ENCODE results near the gene FOXJ1.

The FOXJ1 gene

GRCh38 chr17:76140661-76141211 lies 309 bp downstream of the FOXJ1 start:
- DNase-seq (ENCODE audit: low spot score) = no peak

DNA sequence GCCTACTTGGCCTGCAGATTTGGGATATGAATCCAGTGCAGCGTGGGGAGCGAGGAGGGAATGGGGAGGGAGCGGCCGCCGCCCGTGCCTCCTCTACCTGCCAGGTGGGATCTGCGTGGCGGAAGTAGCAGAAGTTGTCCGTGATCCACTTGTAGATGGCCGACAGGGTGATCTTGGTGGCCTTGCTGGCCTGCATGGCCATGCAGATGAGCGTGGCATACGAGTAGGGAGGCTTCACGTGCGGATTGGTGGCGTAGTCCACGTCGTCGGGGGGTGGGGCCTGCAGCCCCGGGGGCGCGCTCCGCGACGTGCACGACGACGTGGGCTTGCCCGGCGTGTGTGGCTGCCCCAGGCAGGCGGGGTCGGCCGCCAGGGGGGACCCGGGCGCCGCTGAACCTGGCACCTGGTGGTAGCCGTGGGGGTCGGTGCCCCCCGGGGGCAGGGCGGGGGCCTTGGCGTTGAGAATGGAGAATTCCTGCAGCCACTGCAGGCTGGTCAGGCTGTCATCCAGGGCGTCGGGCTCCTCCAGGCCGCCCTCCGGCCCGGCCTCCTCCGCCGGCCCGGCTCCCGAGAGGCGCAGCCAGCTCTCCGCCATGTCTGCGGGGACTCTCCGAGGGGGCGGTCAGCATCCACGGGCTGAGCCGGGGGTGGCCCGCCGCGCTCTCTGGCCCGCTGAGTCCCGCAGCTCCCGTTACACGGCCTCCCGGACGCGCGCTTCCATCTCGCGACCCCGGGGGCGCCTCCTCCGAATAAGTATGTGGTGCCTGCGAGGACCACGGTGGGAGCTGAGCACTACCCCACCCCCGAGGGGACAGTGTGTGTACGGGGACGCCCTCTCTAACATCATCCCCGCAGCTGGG lies 1.0 kb downstream of the FOXJ1 start:
- DNase-seq (ENCODE audit: low spot score) = no peak

DNA sequence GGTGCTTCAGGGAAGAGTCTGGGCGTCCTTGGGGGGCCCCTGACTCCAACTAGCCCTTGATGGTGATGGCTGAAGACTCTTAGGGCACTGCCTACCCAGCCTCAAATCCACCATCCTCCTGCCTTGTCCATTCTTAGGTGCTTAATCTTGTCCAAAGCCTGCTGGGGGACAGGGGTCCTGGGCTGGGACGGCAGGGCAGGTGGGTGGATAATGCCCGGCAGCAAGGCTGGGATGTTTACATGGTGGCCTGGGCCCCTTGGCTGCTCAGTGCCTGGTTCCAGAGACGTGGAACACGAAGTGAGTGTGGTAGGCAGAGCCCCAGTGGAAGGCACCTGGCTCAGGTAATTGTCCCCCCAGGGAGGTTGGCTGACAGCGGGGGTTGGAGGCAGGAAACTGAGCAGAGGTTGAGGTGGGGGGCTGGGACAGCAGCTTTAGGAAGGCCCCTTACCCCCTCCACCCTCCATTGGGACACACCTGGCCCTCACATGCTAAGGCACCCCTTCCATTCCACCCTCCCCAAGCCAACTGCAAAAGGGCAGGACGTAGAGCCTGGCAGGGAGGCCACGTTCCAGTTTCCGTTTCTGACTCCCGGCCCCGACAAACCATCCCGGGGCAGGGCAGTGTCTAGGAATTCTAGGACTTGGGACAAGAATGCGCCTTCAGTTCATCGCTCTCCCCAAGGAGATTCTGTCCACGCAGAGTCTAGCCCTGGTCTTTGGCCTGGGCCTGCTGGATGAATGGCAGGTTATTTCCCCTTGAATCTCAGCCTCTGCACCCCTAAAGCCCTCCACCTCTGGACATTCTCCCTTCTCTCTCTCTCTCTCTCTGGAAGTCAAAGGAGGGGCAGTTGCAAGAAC lies 1.9 kb downstream of the FOXJ1 start:
- DNase-seq (ENCODE audit: low spot score) = no peak

GRCh38 chr17:76138234-76138895 lies 2.7 kb downstream of the FOXJ1 start:
- no peak for DNase-seq (ENCODE audit: low spot score)

DNA sequence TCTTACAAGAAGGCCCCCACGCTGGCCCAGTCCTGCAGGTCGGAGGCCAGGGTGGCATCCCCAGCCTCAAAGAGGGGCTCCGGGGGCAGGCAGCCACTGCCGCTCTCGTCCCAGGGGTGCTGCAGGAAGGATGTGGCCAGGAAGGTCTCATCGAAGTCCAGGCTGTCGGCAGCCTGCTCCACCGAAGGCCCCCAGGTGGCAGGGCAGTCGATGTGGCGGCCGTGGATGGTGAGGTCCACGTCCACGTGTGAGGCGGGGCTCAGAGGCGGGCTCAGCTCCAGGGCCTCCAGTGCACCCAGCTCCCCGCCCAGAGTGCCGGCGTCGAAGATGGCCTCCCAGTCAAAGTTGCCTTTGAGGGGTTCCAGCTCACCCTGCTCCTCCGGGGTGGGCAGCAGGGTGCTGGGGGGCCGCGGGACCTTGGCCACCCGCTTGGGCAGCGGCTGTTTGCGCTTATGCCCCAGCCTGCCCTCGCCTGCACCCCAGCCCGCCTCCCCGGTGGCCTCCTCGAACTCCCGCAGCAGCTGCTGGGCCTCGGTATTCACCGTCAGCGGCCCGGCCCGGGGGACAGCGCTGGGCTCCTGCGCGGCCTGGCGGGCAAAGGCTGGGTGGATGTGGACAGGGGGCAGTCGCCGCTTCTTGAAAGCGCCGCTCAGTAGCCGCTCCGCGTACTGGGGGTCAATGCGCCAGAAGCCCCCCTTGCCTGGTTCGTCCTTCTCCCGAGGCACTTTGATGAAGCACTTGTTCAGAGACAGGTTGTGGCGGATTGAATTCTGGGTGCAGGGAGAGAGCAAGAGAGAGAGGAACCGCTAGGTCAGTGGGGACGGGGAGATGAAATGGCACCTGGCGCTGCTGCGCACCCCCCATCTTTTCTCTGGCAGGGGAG lies 3.5 kb downstream of the FOXJ1 start:
- DNase-seq (ENCODE audit: low spot score) = no peak

DNA sequence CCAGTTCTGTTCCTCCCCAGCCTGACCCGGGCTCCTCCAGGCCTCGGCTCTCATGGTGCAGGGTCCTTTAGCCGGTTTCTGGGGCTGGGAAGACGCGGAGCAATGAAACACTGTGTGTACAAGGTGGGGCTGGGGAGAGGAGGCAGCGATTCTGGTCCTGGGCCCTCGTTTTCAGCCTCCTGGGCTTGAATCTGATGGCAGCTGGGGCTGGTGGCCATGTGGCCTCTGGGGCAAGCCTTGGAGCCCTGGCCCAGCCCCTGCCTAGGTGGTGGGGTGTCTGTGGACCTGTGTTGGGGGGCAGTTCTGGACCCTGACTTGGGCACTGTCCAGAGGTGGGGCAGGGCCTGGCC lies 4.1 kb downstream of the FOXJ1 start:
- no peak for DNase-seq (ENCODE audit: low spot score)

GRCh38 chr17:76136276-76137000 lies 4.6 kb downstream of the FOXJ1 start:
- DNase-seq (ENCODE audit: low spot score) = no peak

DNA sequence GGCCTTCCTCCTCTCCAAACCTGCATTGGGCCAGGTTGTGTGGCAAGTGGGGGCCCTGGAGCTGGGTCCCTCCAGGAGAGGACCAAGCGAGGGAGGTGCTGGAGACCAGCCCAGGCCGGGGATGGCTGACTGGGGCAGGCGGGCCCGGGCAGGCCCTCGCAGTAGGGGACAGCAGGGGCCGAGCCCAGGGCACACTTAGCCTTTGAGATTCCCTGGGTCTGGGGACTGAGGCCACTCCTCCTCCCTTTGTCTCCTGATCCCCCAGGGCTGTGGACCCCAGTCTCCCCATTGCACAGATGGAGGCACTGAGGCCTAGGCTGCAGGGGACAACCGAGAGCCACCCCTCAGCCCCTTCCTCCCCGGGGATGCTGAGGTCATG lies 5.2 kb downstream of the FOXJ1 start:
- no peak for DNase-seq (ENCODE audit: low spot score)

GRCh38 chr17:76134911-76135809 lies 5.9 kb downstream of the FOXJ1 start:
- no peak for DNase-seq (ENCODE audit: low spot score)

- no peak for DNase-seq (ENCODE audit: low spot score)
Observed at GRCh38 chr17:76132574-76133338, 8.3 kb downstream of the FOXJ1 start.

DNA sequence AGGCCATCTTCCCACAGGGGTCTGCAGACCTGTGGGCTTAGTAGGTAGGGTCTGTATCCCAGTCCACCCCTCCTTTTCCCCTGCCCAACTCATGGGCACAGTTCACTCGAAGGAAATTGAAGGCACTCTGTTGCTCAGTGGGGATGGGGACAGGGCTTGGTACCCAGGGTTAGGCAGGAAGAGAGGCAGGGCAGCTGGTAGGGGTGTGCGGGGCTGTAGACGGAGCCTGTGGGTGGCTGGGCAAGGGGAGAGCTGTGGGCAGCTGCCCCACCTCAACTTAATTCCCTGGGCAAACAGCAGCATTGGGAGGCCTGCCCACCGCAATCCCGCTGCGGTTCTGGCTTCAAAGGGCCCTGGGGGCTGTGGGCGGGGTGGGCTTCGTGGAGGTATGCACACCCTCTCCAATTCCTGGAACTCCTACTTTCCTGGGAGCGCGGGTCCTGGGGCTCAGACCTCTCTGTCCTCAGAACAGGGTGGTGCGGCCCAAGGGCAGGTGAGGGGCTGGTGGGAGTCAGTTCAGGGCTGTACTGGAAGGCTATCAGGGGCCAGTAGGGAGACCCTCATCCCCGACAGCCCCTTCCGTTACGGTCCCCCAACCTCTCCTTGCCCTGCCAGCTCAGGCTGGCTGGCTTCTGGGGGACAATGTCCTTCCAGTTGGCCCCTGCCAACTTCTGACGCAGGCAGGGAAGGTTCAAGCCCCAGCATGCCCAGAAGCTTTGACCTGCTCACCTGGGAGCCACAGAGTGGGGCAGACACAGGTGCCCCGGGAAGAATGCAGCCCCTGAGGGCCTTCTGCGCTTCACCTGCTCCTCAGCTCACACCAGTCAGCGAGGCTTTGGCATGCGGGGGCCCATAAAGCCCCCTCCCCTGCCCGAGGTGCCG lies 9.1 kb downstream of the FOXJ1 start:
- no peak for DNase-seq (ENCODE audit: low spot score)

- DNase-seq (ENCODE audit: low spot score) = no peak
Observed at GRCh38 chr17:76131051-76131691, 9.9 kb downstream of the FOXJ1 start.

DNA sequence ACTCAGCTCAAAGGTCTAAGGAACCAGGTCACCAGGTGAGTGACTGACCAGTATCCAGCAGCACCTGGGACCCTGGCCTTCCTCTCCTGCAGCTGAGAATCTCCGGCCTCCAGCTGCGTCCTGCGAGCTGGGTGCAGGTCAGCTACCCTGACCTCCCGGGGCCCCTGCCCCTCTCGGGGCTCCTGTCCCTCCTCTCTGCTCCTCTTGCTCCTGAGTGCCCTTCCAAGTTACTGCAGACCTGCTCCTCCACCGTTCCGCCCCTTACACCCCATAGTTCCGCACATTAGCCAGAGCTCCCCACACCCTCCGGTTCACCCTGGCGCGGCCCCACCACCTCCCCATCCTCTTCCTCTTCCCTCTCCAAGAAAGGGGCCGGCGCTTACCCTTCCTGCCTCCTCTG lies 10.6 kb downstream of the FOXJ1 start:
- no peak for DNase-seq (ENCODE audit: low spot score)

GRCh38 chr17:76125922-76126321 lies 15.1 kb downstream of the FOXJ1 start:
- no peak for DNase-seq (ENCODE audit: low spot score)

GRCh38 chr17:76125391-76125675 lies 15.7 kb downstream of the FOXJ1 start:
- no peak for DNase-seq (ENCODE audit: low spot score)

- no peak for DNase-seq (ENCODE audit: low spot score)
Observed at GRCh38 chr17:76124582-76125390, 16.3 kb downstream of the FOXJ1 start.

Measured in hematopoietic multipotent progenitor cell treated with erythropoietin and hydrocortisone succinate and interleukin-3 and kit ligand, for 15 days (in vitro differentiated cells).